ENCODE data around the gene NT5DC1. TPM values are rescaled to one million over a fixed set of nuclear protein-coding genes. Genes with fewer than 3 reads are reported as not detected.

NT5DC1 gene
- total RNA-seq, 1 experiment from 2014 or later, result 63.7 TPM

DNA sequence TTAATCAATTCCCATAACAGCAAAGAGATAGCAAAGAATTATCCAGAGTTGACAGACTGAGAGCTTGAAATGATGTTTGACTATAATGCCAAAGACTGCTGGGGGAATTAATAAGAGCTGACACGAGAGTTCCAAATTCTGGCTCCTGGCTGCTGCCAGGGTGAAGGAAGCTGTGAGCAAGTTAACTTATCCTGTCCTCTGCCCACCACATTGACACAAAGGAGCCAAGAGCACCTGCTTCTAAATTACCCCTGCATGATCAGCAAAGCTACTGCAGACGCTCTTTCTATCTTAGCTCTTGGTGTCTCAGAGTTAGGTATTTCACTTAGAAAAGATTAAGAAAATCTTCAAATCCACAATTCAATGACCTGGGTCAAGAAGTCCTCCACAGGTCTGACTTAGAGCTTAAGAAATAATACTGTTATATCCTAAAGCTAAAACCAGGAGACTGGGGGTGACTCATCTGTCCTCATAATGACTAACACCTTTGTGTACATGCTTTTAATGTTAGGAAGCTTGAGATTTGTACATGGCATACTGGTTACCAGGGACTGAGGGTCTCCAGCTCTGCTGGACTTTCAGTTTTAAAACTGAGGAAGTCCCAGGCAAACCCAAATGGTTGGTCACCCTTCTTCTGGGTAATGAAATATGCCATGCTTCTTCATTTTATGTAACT is 26.8 kb upstream of the NT5DC1 start (continued):
- TF ChIP-seq, protein P1, sequence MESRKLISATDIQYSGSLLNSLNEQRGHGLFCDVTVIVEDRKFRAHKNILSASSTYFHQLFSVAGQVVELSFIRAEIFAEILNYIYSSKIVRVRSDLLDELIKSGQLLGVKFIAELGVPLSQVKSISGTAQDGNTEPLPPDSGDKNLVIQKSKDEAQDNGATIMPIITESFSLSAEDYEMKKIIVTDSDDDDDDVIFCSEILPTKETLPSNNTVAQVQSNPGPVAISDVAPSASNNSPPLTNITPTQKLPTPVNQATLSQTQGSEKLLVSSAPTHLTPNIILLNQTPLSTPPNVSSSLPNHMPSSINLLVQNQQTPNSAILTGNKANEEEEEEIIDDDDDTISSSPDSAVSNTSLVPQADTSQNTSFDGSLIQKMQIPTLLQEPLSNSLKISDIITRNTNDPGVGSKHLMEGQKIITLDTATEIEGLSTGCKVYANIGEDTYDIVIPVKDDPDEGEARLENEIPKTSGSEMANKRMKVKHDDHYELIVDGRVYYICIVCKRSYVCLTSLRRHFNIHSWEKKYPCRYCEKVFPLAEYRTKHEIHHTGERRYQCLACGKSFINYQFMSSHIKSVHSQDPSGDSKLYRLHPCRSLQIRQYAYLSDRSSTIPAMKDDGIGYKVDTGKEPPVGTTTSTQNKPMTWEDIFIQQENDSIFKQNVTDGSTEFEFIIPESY (IDR thresholded peaks at IDR 0.05; ENCODE audit: extremely low read depth, insufficient replicate concordance, low read length), result no peak
- TF ChIP-seq, protein P2, sequence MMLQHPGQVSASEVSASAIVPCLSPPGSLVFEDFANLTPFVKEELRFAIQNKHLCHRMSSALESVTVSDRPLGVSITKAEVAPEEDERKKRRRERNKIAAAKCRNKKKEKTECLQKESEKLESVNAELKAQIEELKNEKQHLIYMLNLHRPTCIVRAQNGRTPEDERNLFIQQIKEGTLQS (IDR thresholded peaks at IDR 0.05), result no peak
- no peak for TF ChIP-seq RAD21 (IDR thresholded peaks at IDR 0.05; ENCODE audit: low read depth)
- no peak for TF ChIP-seq EZH2phosphoT487 (IDR thresholded peaks at IDR 0.05; ENCODE audit: borderline replicate concordance)
- TF ChIP-seq FOSL1 (IDR thresholded peaks at IDR 0.05; ENCODE audit: low read depth), result peak; percentile 95
- peak; percentile 65; the same call in 1 of the 2 replicates for TF ChIP-seq CBX3 (IDR thresholded peaks at IDR 0.05; ENCODE audit: low read depth)
- TF ChIP-seq, protein P3, sequence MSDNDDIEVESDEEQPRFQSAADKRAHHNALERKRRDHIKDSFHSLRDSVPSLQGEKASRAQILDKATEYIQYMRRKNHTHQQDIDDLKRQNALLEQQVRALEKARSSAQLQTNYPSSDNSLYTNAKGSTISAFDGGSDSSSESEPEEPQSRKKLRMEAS (IDR thresholded peaks at IDR 0.05), result no peak
- no peak for TF ChIP-seq ELF1 (IDR thresholded peaks at IDR 0.05; ENCODE audit: borderline replicate concordance, low read depth)

DNA sequence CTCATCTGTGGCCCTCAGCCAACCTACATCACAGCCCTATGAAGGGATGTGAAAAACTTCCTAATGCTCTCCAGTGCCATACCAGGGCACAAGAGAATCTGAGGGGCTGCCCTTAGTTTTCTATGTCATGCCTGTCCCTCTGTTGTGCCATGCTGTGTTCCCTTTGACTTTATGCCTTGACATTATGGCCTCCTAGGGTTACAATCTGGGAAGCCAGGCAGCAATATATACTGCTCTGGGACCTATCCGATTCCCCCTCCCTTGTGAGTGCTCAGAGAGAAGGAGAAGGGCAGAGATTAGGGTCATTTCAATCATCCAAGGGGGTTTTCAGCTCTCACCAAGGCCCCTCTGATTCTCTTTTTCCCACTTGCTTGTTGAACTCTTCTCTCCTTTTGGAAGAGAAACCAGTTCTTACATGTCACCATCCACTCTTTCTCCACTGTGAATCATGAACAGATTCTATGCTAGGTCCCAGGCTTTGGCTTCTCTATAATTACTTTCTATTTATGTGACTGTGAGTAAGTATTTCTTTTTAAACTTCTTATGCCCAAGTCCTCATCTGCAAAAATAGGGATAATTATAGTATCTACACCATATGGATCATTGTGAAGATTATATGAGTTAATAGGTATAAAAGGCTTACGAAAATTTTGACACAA is 25.8 kb upstream of the NT5DC1 start:
- H3K4me2 ChIP-seq (ENCODE audit: low read length), result no peak overlapping the region
- no peaks in the 10 kb centered on the region for H3K79me2 ChIP-seq (ENCODE audit: insufficient read depth, low read length)
- no peak for ATAC-seq
- no peaks in the 10 kb centered on the region for H3K9me3 ChIP-seq (ENCODE audit: control insufficient read depth in 1 of 2, insufficient read depth in 1 of 2, low read depth in 1 of 2, low read length in 2 of 2)
- no peaks in the 10 kb centered on the region for H3K27me3 ChIP-seq (ENCODE audit: insufficient read depth, low read length)
- H3K27ac ChIP-seq (ENCODE audit: low read depth, low read length), result no peak overlapping the region
- no peak for TF ChIP-seq FOSL1 (IDR thresholded peaks at IDR 0.05; ENCODE audit: low read depth)
- TF ChIP-seq EZH2phosphoT487 (IDR thresholded peaks at IDR 0.05; ENCODE audit: borderline replicate concordance), result no peak
- TF ChIP-seq CEBPB (IDR thresholded peaks at IDR 0.05; ENCODE audit: low read depth), result no peak
- no peak for TF ChIP-seq EGR1 (IDR thresholded peaks at IDR 0.05; ENCODE audit: low read depth)
- TF ChIP-seq YY1 (IDR thresholded peaks at IDR 0.05; ENCODE audit: extremely low read depth, insufficient replicate concordance, low read depth, low read length), result no peak
- no peak for TF ChIP-seq SP1 (IDR thresholded peaks at IDR 0.05; ENCODE audit: low read depth)
- no peak for TF ChIP-seq TCF7L2 (IDR thresholded peaks at IDR 0.05; ENCODE audit: borderline replicate concordance, extremely low read depth, insufficient read depth, insufficient read length)
- no peak for TF ChIP-seq CBX3 (IDR thresholded peaks at IDR 0.05; ENCODE audit: low read depth)
- no peak for TF ChIP-seq ELF1 (IDR thresholded peaks at IDR 0.05; ENCODE audit: borderline replicate concordance, low read depth)
- H2AFZ ChIP-seq (ENCODE audit: low read depth, low read length, poor library complexity, severe bottlenecking), result no peak overlapping the region
- no peaks in the 10 kb centered on the region for H4K20me1 ChIP-seq (ENCODE audit: insufficient read depth)
- no peak for DNase-seq (ENCODE audit: low read depth, low spot score)
- BruUV-seq (replicated peaks), result no TSS peak
- RAD21 ChIA-PET (ENCODE audit: low non-redundant PET in 1 of 2, low total read pairs in 2 of 2, uncharacterized antibody in 2 of 2, unreplicated experiment in 2 of 2), result no interaction called here
- CTCF ChIA-PET, result interaction anchor here (1.6 kb wide), 1 partner anchor 14 kb away, joined by 14 read pairs; the partner anchor contains the start of gene FRK
- intact Hi-C loops (cut with micrococcal nuclease), result no loop called here
- POLR2A ChIA-PET, result interaction anchor here (2.0 kb wide), 1 partner anchor 14 kb away, joined by 11 read pairs; the partner anchor contains the start of gene FRK
- no peak overlapping the region for H3K4me3 ChIP-seq (replicated peaks in 1 of 2; ENCODE audit: low read depth in 1 of 2, low read length in 2 of 2)
- peaks cover 12 to 24% of the 10 kb centered on the region in 2 experiments for H3K4me1 ChIP-seq (ENCODE audit: control insufficient read depth in 1 of 2, insufficient read depth in 2 of 2, low read length in 2 of 2)
- no peaks in the 10 kb centered on the region for H3K36me3 ChIP-seq (ENCODE audit: control insufficient read depth in 1 of 2, insufficient read depth in 2 of 2, low read length in 2 of 2)
- no peaks in the 10 kb centered on the region for H3K9me2 ChIP-seq (ENCODE audit: insufficient read depth)
- H3K9ac ChIP-seq (ENCODE audit: low read length), result no peak overlapping the region
